Peyer's patch (tissue), 4 donors: Measurements from ENCODE around the gene SLC39A13.

Experiments used
- CTCF ChIP-seq, 6 experiments: fragments of 450-650 bp in 4 of 6; fragments of 200-600 bp in 2 of 6; sonication (generic) in 1 of 6; IDR thresholded peaks; one replicate each; pipeline ENCODE4 v1.5.1; 2017 to 2019; ENCODE audit warnings: antibody characterized with exemption in 6 of 6, mild to moderate bottlenecking in 3 of 6, moderate library complexity in 1 of 6
- POLR2A ChIP-seq, 2 donors: fragments of 450-650 bp; IDR thresholded peaks; one replicate each; pipeline ENCODE4 v1.5.1; 2017; ENCODE audit warnings: antibody characterized with exemption in 2 of 2, mild to moderate bottlenecking in 2 of 2, moderate library complexity in 2 of 2

- TF ChIP-seq CTCF (IDR thresholded peaks at IDR 0.05) (no peak), POLR2A (IDR thresholded peaks at IDR 0.05) (no peak)
These were observed 5.7 kb downstream of the SLC39A13 start for GRCh38 chr11:47413908-47414684.
